Raji (cell line): Measurements from ENCODE around the gene PHACTR1.

Experiments used
- POLR2A ChIP-seq: IDR thresholded peaks from 2 replicates; pipeline ENCODE4 v1.6.1; 2011; ENCODE audit warnings: low read depth, low read length, control low read depth; ENCODE audit not compliant: insufficient read depth

Gene PHACTR1

GRCh38 chr6:13180538-13180937 is 464.0 kb downstream of the PHACTR1 start:
- TF ChIP-seq POLR2A: no peak

GRCh38 chr6:13181393-13181792 is 464.8 kb downstream of the PHACTR1 start:
- TF ChIP-seq POLR2A: no peak

- no peak for TF ChIP-seq POLR2A
Observed at GRCh38 chr6:13183415-13184088, 467.0 kb downstream of the PHACTR1 start.

GRCh38 chr6:13184089-13184468 is 467.5 kb downstream of the PHACTR1 start:
- no peak for TF ChIP-seq POLR2A

- no peak for TF ChIP-seq POLR2A
Observed at GRCh38 chr6:13184547-13184946, 468.0 kb downstream of the PHACTR1 start.

GRCh38 chr6:13186861-13187260 is 470.3 kb downstream of the PHACTR1 start:
- no peak for TF ChIP-seq POLR2A

GRCh38 chr6:13187692-13188091 is 471.1 kb downstream of the PHACTR1 start:
- TF ChIP-seq POLR2A: no peak

GRCh38 chr6:13188306-13188705 is 471.7 kb downstream of the PHACTR1 start:
- no peak for TF ChIP-seq POLR2A

GRCh38 chr6:13189710-13190109 is 473.1 kb downstream of the PHACTR1 start:
- no peak for TF ChIP-seq POLR2A

GRCh38 chr6:13190376-13190775 is 473.8 kb downstream of the PHACTR1 start:
- TF ChIP-seq POLR2A: no peak

- no peak for TF ChIP-seq POLR2A
Observed at GRCh38 chr6:13191461-13191860, 474.9 kb downstream of the PHACTR1 start.

GRCh38 chr6:13194852-13195251 is 478.3 kb downstream of the PHACTR1 start:
- no peak for TF ChIP-seq POLR2A

GRCh38 chr6:13195803-13196202 is 479.2 kb downstream of the PHACTR1 start:
- TF ChIP-seq POLR2A: no peak

GRCh38 chr6:13198168-13198567 is 481.6 kb downstream of the PHACTR1 start:
- TF ChIP-seq POLR2A: no peak

GRCh38 chr6:13201336-13201735 is 484.8 kb downstream of the PHACTR1 start:
- TF ChIP-seq POLR2A: no peak

- no peak for TF ChIP-seq POLR2A
Observed at GRCh38 chr6:13203145-13203544, 486.6 kb downstream of the PHACTR1 start.

- no peak for TF ChIP-seq POLR2A
Observed at GRCh38 chr6:13205106-13205505, 488.5 kb downstream of the PHACTR1 start.
